OCI-LY1 (cell line): ENCODE measurements around the gene NT5DC1.

ENCODE experiments used
- H2AFZ ChIP-seq: fragments of 200-600 bp; sonication (generic), shearing (Covaris generic); 2 replicates; pipeline ENCODE4 v1.6.0; 2014; ENCODE audit warnings: antibody characterized with exemption, mild to moderate bottlenecking, low read length
- H3F3A ChIP-seq: fragments of 200-600 bp; sonication (generic), shearing (Covaris generic); 2 replicates; pipeline ENCODE4 v1.6.0; 2014; ENCODE audit warnings: mild to moderate bottlenecking, antibody characterized with exemption, low read length, moderate library complexity; ENCODE audit not compliant: insufficient read depth
- H3K27ac ChIP-seq: fragments of 200-600 bp; sonication (generic); 2 replicates; pipeline ENCODE4 v1.5.1; 2014; ENCODE audit warnings: low read length, mixed run types, mild to moderate bottlenecking, low read depth; ENCODE audit not compliant: poor library complexity, severe bottlenecking
- H3K27me3 ChIP-seq: fragments of 200-600 bp; sonication (generic); 2 replicates; pipeline ENCODE4 v1.6.0; 2014; ENCODE audit warnings: antibody characterized with exemption, mild to moderate bottlenecking, low read length, moderate library complexity; ENCODE audit not compliant: insufficient read depth
- H3K36me3 ChIP-seq: fragments of 200-600 bp; sonication (generic); 2 replicates; pipeline ENCODE4 v1.6.1; 2014; ENCODE audit warnings: mild to moderate bottlenecking, antibody characterized with exemption, low read length, moderate library complexity, mixed read lengths; ENCODE audit not compliant: insufficient read depth
- H3K4me1 ChIP-seq: fragments of 200-600 bp; sonication (generic); 2 replicates; pipeline ENCODE4 v1.5.1; 2014; ENCODE audit warnings: mild to moderate bottlenecking, low read length, moderate library complexity; ENCODE audit not compliant: insufficient read depth, severe bottlenecking
- H3K4me2 ChIP-seq: fragments of 200-600 bp; sonication (generic), shearing (Covaris generic); 2 replicates; pipeline ENCODE4 v1.6.1; 2014; ENCODE audit warnings: low read length
- H3K4me3 ChIP-seq: fragments of 200-600 bp; sonication (generic); 2 replicates; pipeline ENCODE4 v1.5.1; 2014; ENCODE audit warnings: low read length, low read depth, mild to moderate bottlenecking, mixed read lengths; ENCODE audit not compliant: poor library complexity, severe bottlenecking
- H3K79me2 ChIP-seq: fragments of 200-600 bp; shearing (Covaris generic); 2 replicates; pipeline ENCODE4 v1.6.1; 2016; ENCODE audit warnings: mixed run types, low read length, mixed read lengths; ENCODE audit not compliant: insufficient read depth
- H3K9ac ChIP-seq: fragments of 200-600 bp; sonication (generic), shearing (Covaris generic); 2 replicates; pipeline ENCODE4 v1.6.1; 2014; ENCODE audit warnings: mild to moderate bottlenecking, low read length, mixed read lengths
- H3K9me2 ChIP-seq: fragments of 200-600 bp; sonication (generic), shearing (Covaris generic); 2 replicates; pipeline ENCODE4 v1.6.1; 2014; ENCODE audit warnings: low read depth, mild to moderate bottlenecking, low read length, mixed read lengths
- H3K9me3 ChIP-seq: fragments of 200-600 bp; shearing (Covaris generic); 2 replicates; pipeline ENCODE4 v1.6.1; 2014; ENCODE audit warnings: low read length, mixed read lengths
- H4K20me1 ChIP-seq: fragments of 200-600 bp; sonication (generic), shearing (Covaris generic); 2 replicates; pipeline ENCODE4 v1.6.0; 2016; ENCODE audit warnings: mild to moderate bottlenecking, low read length; ENCODE audit not compliant: insufficient read depth
- EZH2 ChIP-seq: fragments of 200-600 bp; sonication (generic), shearing (Covaris generic); IDR thresholded peaks from 2 replicates; pipeline ENCODE4 v1.8.0; 2017; ENCODE audit warnings: borderline replicate concordance, mixed run types, mild to moderate bottlenecking, antibody characterized with exemption, low read length, moderate library complexity, mixed read lengths
- TF ChIP-seq, protein P1 (sequence below): fragments of 200-600 bp; sonication (generic), shearing (Covaris generic); IDR thresholded peaks from 2 replicates; pipeline ENCODE4 v1.5.1; 2017; ENCODE audit warnings: mild to moderate bottlenecking, antibody characterized with exemption, low read length, moderate library complexity, mixed read lengths

The NT5DC1 gene

GRCh38 chr6:116258520-116258919 lies 157.9 kb downstream of the NT5DC1 start:
- H3K36me3 ChIP-seq: no peaks in the 10 kb centered on the region
- no peak overlapping the region for H3K4me3 ChIP-seq
- H3K9me2 ChIP-seq: no peaks in the 10 kb centered on the region
- H3K27ac ChIP-seq: no peak overlapping the region
- no peaks in the 10 kb centered on the region for H4K20me1 ChIP-seq
- no peak overlapping the region for H3K9ac ChIP-seq
- no peaks in the 10 kb centered on the region for H3F3A ChIP-seq
- H3K79me2 ChIP-seq: peaks cover 7% of the 10 kb centered on the region; the same call in 1 of the 2 replicates
- no peaks in the 10 kb centered on the region for H3K9me3 ChIP-seq
- peaks cover 15% of the 10 kb centered on the region for H3K4me1 ChIP-seq
- TF ChIP-seq, protein P1, sequence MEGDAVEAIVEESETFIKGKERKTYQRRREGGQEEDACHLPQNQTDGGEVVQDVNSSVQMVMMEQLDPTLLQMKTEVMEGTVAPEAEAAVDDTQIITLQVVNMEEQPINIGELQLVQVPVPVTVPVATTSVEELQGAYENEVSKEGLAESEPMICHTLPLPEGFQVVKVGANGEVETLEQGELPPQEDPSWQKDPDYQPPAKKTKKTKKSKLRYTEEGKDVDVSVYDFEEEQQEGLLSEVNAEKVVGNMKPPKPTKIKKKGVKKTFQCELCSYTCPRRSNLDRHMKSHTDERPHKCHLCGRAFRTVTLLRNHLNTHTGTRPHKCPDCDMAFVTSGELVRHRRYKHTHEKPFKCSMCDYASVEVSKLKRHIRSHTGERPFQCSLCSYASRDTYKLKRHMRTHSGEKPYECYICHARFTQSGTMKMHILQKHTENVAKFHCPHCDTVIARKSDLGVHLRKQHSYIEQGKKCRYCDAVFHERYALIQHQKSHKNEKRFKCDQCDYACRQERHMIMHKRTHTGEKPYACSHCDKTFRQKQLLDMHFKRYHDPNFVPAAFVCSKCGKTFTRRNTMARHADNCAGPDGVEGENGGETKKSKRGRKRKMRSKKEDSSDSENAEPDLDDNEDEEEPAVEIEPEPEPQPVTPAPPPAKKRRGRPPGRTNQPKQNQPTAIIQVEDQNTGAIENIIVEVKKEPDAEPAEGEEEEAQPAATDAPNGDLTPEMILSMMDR: no peak
- TF ChIP-seq EZH2: no peak
- H3K4me2 ChIP-seq: no peak overlapping the region
- no peaks in the 10 kb centered on the region for H3K27me3 ChIP-seq
- no peak overlapping the region for H2AFZ ChIP-seq

GRCh38 chr6:116263353-116263752 lies 162.7 kb downstream of the NT5DC1 start:
- H4K20me1 ChIP-seq: no peaks in the 10 kb centered on the region
- no peaks in the 10 kb centered on the region for H3K4me1 ChIP-seq
- no peaks in the 10 kb centered on the region for H3K9me3 ChIP-seq
- no peak overlapping the region for H3K4me2 ChIP-seq
- H2AFZ ChIP-seq: no peak overlapping the region
- H3F3A ChIP-seq: no peaks in the 10 kb centered on the region
- no peaks in the 10 kb centered on the region for H3K9me2 ChIP-seq
- no peak overlapping the region for H3K4me3 ChIP-seq
- no peak overlapping the region for H3K9ac ChIP-seq
- no peak overlapping the region for H3K27ac ChIP-seq
- no peaks in the 10 kb centered on the region for H3K36me3 ChIP-seq
- no peak for TF ChIP-seq EZH2
- TF ChIP-seq, protein P1: no peak
- H3K79me2 ChIP-seq: no peaks in the 10 kb centered on the region
- no peaks in the 10 kb centered on the region for H3K27me3 ChIP-seq

DNA sequence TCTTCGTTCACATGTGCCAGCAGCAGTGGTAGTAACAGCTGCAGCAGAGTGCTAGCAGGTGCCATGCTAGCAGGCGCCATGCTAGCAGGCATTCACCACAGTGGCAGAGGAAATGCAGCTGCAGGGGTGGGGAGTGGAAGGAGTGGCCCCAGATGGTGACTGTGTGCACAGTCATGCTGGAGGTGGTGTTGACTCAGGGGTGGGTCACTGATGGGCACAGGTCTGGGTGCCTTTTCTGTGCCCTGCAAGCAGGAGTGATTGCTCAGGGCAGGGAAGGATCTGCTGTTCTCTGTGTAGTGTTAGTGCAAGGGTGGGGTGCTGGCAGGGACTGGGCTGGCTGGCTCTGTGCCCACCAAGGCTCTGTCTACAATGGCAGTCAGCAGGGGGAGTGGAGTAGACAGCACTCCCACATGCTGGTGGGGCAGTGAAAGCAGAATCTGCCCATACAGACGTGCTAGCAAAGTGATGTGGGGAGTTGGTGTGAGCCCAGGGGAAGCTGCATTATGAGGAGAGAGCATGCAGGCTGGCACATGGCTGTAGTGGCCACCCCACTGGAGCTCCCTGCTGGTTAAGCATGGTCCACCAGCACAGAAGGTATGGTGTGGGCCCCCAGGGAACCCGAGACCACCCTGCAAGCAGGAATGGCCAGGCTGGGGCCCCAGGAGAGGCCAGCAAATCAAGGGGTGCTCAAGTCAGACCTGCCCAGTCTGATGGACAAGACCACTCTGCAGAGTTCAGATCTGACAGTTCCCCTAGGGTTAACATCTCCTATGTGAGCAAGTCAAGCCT lies 164.6 kb downstream of the NT5DC1 start:
- Histone ChIP-seq H3K9me3 (no peaks in the 10 kb centered on the region), H3K27me3 (no peaks in the 10 kb centered on the region), H3K9ac (no peak overlapping the region), H2AFZ (no peak overlapping the region), H3K4me1 (no peaks in the 10 kb centered on the region), H3K4me3 (no peak overlapping the region), H3K36me3 (no peaks in the 10 kb centered on the region), H3K79me2 (no peaks in the 10 kb centered on the region), H3K9me2 (no peaks in the 10 kb centered on the region), H3F3A (no peaks in the 10 kb centered on the region), H3K4me2 (no peak overlapping the region), H4K20me1 (no peaks in the 10 kb centered on the region), H3K27ac (no peak overlapping the region)
- TF ChIP-seq, protein P1: no peak
- no peak for TF ChIP-seq EZH2
